Occipital lobe (tissue), 3 donors: ENCODE results near the gene DND1. TPM values are rescaled to one million over a fixed set of nuclear protein-coding genes. Genes with fewer than 3 reads are reported as not detected.
"Not testable (repeated sequence)": the region's sequence is repeated elsewhere in the genome, so short reads cannot be mapped to it uniquely, and the experiment has no call there.

Experiments used
- DNase-seq: peaks from one replicate; lab custom pipeline; 2025; lab: John Stamatoyannopoulos, UW
- small RNA-seq: library from RNA; depleted of rRNA; stranded (forward); fragments of <200 nt; gene quantifications from one replicate; pipeline ENCODE3, GENCODE V24; 2014
- total RNA-seq: library from RNA; depleted of rRNA; stranded (reverse); fragments of >200 nt; gene quantifications from one replicate; pipeline ENCODE4 v1.2.3, GENCODE V29; 2014

Gene DND1
- total RNA-seq, 1 donor from 2014 or later = 0.31 TPM

GRCh38 chr5:140631036-140631417 is 42.3 kb downstream of the DND1 start:
- no peak for DNase-seq

- DNase-seq = no peak
Measured at GRCh38 chr5:140630292-140631035, 42.9 kb downstream of the DND1 start.

- no peak for DNase-seq
Measured at GRCh38 chr5:140628711-140629110, 44.7 kb downstream of the DND1 start.

GRCh38 chr5:140627972-140628371 is 45.4 kb downstream of the DND1 start:
- DNase-seq = no peak

GRCh38 chr5:140624886-140625285 is 48.5 kb downstream of the DND1 start:
- not testable (repeated sequence) for DNase-seq

GRCh38 chr5:140623061-140623460 is 50.3 kb downstream of the DND1 start:
- DNase-seq = not testable (repeated sequence)

- DNase-seq = no peak
Measured at GRCh38 chr5:140622301-140622700, 51.1 kb downstream of the DND1 start.

Small RNA genes within 50 kb of the gene (small RNA-seq; reads per million reads assigned to genes)
- gene VTRNA1-1 (1.5 reads per million, percentile 81 among the genes with 10 or more reads in this experiment), gene VTRNA1-2 (not detected)

Other genes with a start within 250 kb of the DND1 start
- not detected for gene EIF4EBP3, start 125.9 kb downstream of the DND1 start, total RNA-seq
- 17.0 TPM for gene SRA1, start 116.1 kb downstream of the DND1 start, total RNA-seq
- gene APBB3, start 109.0 kb downstream of the DND1 start, total RNA-seq = 24.5 TPM
- gene SLC35A4, start 108.7 kb downstream of the DND1 start, total RNA-seq = 3.7 TPM
- gene CD14, start 40.4 kb downstream of the DND1 start, total RNA-seq = 15.4 TPM
- 7.5 TPM for gene TMCO6, start 34.1 kb downstream of the DND1 start, total RNA-seq
- gene NDUFA2, start 25.9 kb downstream of the DND1 start, total RNA-seq = 27.8 TPM
- 55.7 TPM for gene IK, start 25.7 kb downstream of the DND1 start, total RNA-seq
- gene WDR55, start 8.7 kb downstream of the DND1 start, total RNA-seq = 14.2 TPM
- gene HARS1, start 17.8 kb upstream of the DND1 start, total RNA-seq = 70.7 TPM
- gene HARS2, start 17.9 kb upstream of the DND1 start, total RNA-seq = 31.0 TPM
- 47.1 TPM for gene ZMAT2, start 26.9 kb upstream of the DND1 start, total RNA-seq
- 6.6 TPM for gene PCDHA1, start 112.6 kb upstream of the DND1 start, total RNA-seq
- gene PCDHA2, start 121.3 kb upstream of the DND1 start, total RNA-seq = 11.5 TPM
- 21.2 TPM for gene PCDHA3, start 127.5 kb upstream of the DND1 start, total RNA-seq
- 18.6 TPM for gene PCDHA4, start 133.5 kb upstream of the DND1 start, total RNA-seq
- gene PCDHA5, start 148.0 kb upstream of the DND1 start, total RNA-seq = 13.1 TPM
- gene PCDHA6, start 154.4 kb upstream of the DND1 start, total RNA-seq = 24.8 TPM
- 18.1 TPM for gene PCDHA7, start 160.7 kb upstream of the DND1 start, total RNA-seq
- gene PCDHA8, start 167.6 kb upstream of the DND1 start, total RNA-seq = 11.1 TPM
- 18.6 TPM for gene PCDHA9, start 174.8 kb upstream of the DND1 start, total RNA-seq
- gene PCDHA10, start 182.3 kb upstream of the DND1 start, total RNA-seq = 20.3 TPM
- gene PCDHA11, start 195.4 kb upstream of the DND1 start, total RNA-seq = 38.8 TPM
- gene PCDHA12, start 201.7 kb upstream of the DND1 start, total RNA-seq = 19.8 TPM
- gene PCDHA13, start 208.5 kb upstream of the DND1 start, total RNA-seq = 20.9 TPM